Hepatocyte (in vitro differentiated cells): ENCODE results near the gene USP19. TPM values are rescaled to one million over a fixed set of nuclear protein-coding genes. Genes with fewer than 3 reads are reported as not detected.

Experiments used
- DNase-seq: peaks from one replicate; pipeline ENCODE4 v3.0.0-alpha.2; 2016; ENCODE audit warnings: low spot score
- H2AFZ ChIP-seq: fragments of 200-600 bp; sonication (generic); 2 replicates; pipeline ENCODE4 v1.6.0; 2016; ENCODE audit warnings: antibody characterized with exemption, mild to moderate bottlenecking
- H3K27ac ChIP-seq: fragments of 200-600 bp; sonication (generic); 2 replicates; pipeline ENCODE4 v1.5.1; 2016; ENCODE audit warnings: mild to moderate bottlenecking
- H3K27me3 ChIP-seq: fragments of 200-600 bp; sonication (generic); 2 replicates; pipeline ENCODE4 v1.6.1; 2016
- H3K36me3 ChIP-seq: fragments of 200-600 bp; sonication (generic); replicated peaks from 2 replicates; pipeline ENCODE4 v1.5.1; 2016; ENCODE audit warnings: low read depth; ENCODE audit not compliant: insufficient read depth
- H3K4me1 ChIP-seq: fragments of 200-600 bp; sonication (generic); 2 replicates; pipeline ENCODE4 v1.5.1; 2016; ENCODE audit warnings: mild to moderate bottlenecking, moderate library complexity; ENCODE audit not compliant: insufficient read depth
- H3K4me2 ChIP-seq: fragments of 200-600 bp; sonication (generic); 2 replicates; pipeline ENCODE4 v1.6.0; 2016
- H3K4me3 ChIP-seq: fragments of 200-600 bp; sonication (generic); 2 replicates; pipeline ENCODE4 v1.5.1; 2016; ENCODE audit warnings: mild to moderate bottlenecking
- H3K79me2 ChIP-seq: fragments of 200-600 bp; sonication (generic); 2 replicates; pipeline ENCODE4 v1.6.0; 2017; ENCODE audit warnings: mild to moderate bottlenecking
- H3K9me2 ChIP-seq: fragments of 200-600 bp; sonication (generic); replicated peaks from 2 replicates; pipeline ENCODE4 v1.6.0; 2017; ENCODE audit warnings: mild to moderate bottlenecking; ENCODE audit not compliant: insufficient read depth
- H3K9me3 ChIP-seq: fragments of 200-600 bp; sonication (generic); 2 replicates; pipeline ENCODE4 v1.5.1; 2016; ENCODE audit warnings: low read depth, mild to moderate bottlenecking
- H4K20me1 ChIP-seq: fragments of 200-600 bp; sonication (generic); 2 replicates; pipeline ENCODE4 v1.6.0; 2016; ENCODE audit warnings: mild to moderate bottlenecking; ENCODE audit not compliant: insufficient read depth, poor library complexity, severe bottlenecking
- EZH2 ChIP-seq: fragments of 200-600 bp; sonication (generic); IDR thresholded peaks from 2 replicates; pipeline ENCODE4 v1.6.1; 2016; ENCODE audit warnings: antibody characterized with exemption, mild to moderate bottlenecking, borderline replicate concordance
- EZH2phosphoT487 ChIP-seq: fragments of 200-600 bp; sonication (generic); IDR thresholded peaks from one replicate; pipeline ENCODE4 v1.6.1; 2018; ENCODE audit warnings: antibody characterized with exemption, mild to moderate bottlenecking, low read depth, moderate library complexity; ENCODE audit not compliant: unreplicated experiment, severe bottlenecking
- WGBS: methylation state at CpG from one replicate; pipeline ENCODE4 v1.1.6; 2016; ENCODE audit warnings: low lambda C conversion rate; ENCODE audit errors: missing lambda C conversion rate; 5-methylcytosine and 5-hydroxymethylcytosine counted together
- polyA plus RNA-seq: library from polyadenylated mRNA; unstranded; fragments of >200 nt; fragmentation: Nextera tagmentation; extraction: Ambion mirVana; gene quantifications from 2 replicates; pipeline ENCODE4 v1.2.1, GENCODE V29; 2016
- total RNA-seq: library from RNA; depleted of rRNA; stranded (reverse); fragments of >200 nt; gene quantifications from 2 replicates; pipeline ENCODE4 v1.2.3, GENCODE V29; 2014
- TF ChIP-seq, protein P1 (sequence below): fragments of 200-600 bp; sonication (generic); IDR thresholded peaks from 2 replicates; pipeline ENCODE4 v1.5.1; 2016; ENCODE audit warnings: antibody characterized with exemption, mild to moderate bottlenecking; ENCODE audit not compliant: poor library complexity

Gene USP19
- total and polyA plus RNA-seq, 2 experiments from 2014 or later, result 32.7 to 44.2 TPM

DNA sequence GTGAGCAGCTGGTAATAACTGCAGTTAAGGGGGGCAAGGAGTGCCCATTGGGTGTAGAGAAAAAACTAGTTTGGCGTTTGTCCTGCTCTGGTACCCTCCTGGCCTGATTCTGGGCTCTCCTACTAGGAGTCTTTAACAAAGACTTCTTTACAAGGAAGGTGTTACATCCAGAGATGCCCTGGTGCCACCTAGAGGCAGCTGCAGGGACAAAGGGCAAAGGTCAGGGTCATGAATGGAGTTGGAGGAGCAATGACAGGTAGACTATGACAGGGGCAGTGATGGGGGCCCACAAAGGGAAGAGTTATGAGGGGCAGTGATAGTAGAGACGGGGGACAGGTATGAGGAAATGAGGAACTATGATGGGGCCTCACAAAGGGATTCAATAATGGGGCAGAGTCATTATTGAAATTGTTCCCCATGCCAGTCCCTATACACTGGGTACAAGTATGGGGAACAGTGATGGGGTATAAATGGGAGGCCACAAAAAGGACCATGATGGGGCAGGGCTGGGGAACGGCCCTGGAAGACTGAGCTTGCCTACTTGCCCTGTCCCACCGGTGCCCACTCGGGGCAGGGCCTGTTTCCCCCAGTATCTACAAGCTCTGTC, 37.6 kb upstream of the USP19 start:
- Histone ChIP-seq H3K4me3 (no peak overlapping the region), H3K4me2 (no peak overlapping the region), H2AFZ (no peak overlapping the region), H3K79me2 (no peaks in the 10 kb centered on the region), H3K9me2 (no peaks in the 10 kb centered on the region), H3K27me3 (no peaks in the 10 kb centered on the region), H3K9me3 (no peaks in the 10 kb centered on the region), H3K4me1 (no peaks in the 10 kb centered on the region), H3K36me3 (no peaks in the 10 kb centered on the region), H4K20me1 (no peaks in the 10 kb centered on the region), H3K27ac (no peak overlapping the region)
- TF ChIP-seq EZH2phosphoT487 (no peak), EZH2 (no peak)
- TF ChIP-seq, protein P1, sequence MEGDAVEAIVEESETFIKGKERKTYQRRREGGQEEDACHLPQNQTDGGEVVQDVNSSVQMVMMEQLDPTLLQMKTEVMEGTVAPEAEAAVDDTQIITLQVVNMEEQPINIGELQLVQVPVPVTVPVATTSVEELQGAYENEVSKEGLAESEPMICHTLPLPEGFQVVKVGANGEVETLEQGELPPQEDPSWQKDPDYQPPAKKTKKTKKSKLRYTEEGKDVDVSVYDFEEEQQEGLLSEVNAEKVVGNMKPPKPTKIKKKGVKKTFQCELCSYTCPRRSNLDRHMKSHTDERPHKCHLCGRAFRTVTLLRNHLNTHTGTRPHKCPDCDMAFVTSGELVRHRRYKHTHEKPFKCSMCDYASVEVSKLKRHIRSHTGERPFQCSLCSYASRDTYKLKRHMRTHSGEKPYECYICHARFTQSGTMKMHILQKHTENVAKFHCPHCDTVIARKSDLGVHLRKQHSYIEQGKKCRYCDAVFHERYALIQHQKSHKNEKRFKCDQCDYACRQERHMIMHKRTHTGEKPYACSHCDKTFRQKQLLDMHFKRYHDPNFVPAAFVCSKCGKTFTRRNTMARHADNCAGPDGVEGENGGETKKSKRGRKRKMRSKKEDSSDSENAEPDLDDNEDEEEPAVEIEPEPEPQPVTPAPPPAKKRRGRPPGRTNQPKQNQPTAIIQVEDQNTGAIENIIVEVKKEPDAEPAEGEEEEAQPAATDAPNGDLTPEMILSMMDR, result peak; percentile 21
- peak; percentile 49 for DNase-seq
- WGBS, result 71% methylated on average over 5 of the region's 5 CpGs

- no peaks in the 10 kb centered on the region for H3K4me1 ChIP-seq
- no peaks in the 10 kb centered on the region for H4K20me1 ChIP-seq
- H3K9me3 ChIP-seq, result no peaks in the 10 kb centered on the region
- no peaks in the 10 kb centered on the region for H3K79me2 ChIP-seq
- H3K9me2 ChIP-seq, result no peaks in the 10 kb centered on the region
- H2AFZ ChIP-seq, result no peak overlapping the region
- H3K4me3 ChIP-seq, result no peak overlapping the region
- no peak overlapping the region for H3K27ac ChIP-seq
- no peak overlapping the region for H3K4me2 ChIP-seq
- H3K27me3 ChIP-seq, result no peaks in the 10 kb centered on the region
- H3K36me3 ChIP-seq, result no peaks in the 10 kb centered on the region
- no peak for DNase-seq
- WGBS, result 88% methylated on average over 1 of the region's 1 CpG
- TF ChIP-seq EZH2phosphoT487 (no peak), EZH2 (no peak)
- TF ChIP-seq, protein P1, result no peak
These were observed 36.7 kb upstream of the USP19 start for GRCh38 chr3:49157289-49157688.

DNA sequence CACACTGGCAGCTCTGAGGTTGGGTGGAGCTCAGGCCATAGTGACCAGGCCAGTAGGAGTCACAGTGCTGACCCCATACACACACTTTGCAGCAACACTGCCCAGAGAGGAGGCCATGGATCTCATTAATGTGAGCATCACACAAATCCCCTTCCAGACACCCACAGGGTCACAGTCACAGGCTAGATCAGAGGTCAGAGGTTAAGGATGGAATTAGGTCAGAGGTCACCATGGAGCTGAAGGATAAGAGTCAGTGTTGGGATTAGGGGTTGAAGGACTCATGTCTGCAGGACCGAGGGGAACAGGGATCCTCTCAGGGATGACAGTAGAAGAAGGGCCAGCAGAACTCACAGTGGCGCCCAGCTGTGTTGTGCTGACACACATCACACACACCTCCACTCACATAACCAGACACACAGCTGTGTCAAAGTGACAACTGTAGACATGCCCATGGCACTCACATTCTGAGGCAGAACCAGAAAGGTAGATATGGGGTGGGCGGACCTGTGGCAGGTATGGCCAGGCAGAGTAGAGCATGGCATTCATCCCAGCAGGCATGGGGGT, 32.8 kb upstream of the USP19 start:
- Histone ChIP-seq H3K9me2 (no peaks in the 10 kb centered on the region), H3K4me2 (no peak overlapping the region), H3K4me1 (no peaks in the 10 kb centered on the region), H3K27me3 (no peaks in the 10 kb centered on the region), H3K36me3 (no peaks in the 10 kb centered on the region), H3K9me3 (no peaks in the 10 kb centered on the region), H3K79me2 (no peaks in the 10 kb centered on the region), H2AFZ (no peak overlapping the region), H3K27ac (no peak overlapping the region), H4K20me1 (no peaks in the 10 kb centered on the region), H3K4me3 (no peak overlapping the region)
- 91% methylated on average over 3 of the region's 3 CpGs for WGBS
- no peak for DNase-seq
- TF ChIP-seq, protein P1, result no peak
- TF ChIP-seq EZH2, result no peak
- TF ChIP-seq EZH2phosphoT487, result no peak
